Transverse colon (tissue), 4 donors: Measurements from ENCODE around the gene QSER1.
"Not testable (repeated sequence)": the region's sequence is repeated elsewhere in the genome, so short reads cannot be mapped to it uniquely, and the experiment has no call there.

Source experiments
- CTCF ChIP-seq, 5 experiments: fragments of 200-600 bp in 3 of 5; fragments of 450-650 bp in 2 of 5; sonication (generic) in 3 of 5; IDR thresholded peaks; 1 replicate in 2 of 5; 2 replicates in 3 of 5; pipeline ENCODE4 v1.5.1; 2016 to 2017; ENCODE audit warnings: antibody characterized with exemption in 5 of 5, inconsistent platforms in 3 of 5, mild to moderate bottlenecking in 2 of 5, moderate library complexity in 1 of 5
- EP300 ChIP-seq: sonication (generic); formaldehyde crosslinking; IDR thresholded peaks from one replicate; pipeline ENCODE4 v1.6.1; 2017; ENCODE audit warnings: antibody characterized with exemption, low read depth
- POLR2A ChIP-seq: fragments of 450-650 bp; IDR thresholded peaks from one replicate; pipeline ENCODE4 v1.6.1; 2016; ENCODE audit warnings: antibody characterized with exemption, mild to moderate bottlenecking, moderate library complexity
- POLR2AphosphoS5 ChIP-seq, 3 donors: sonication (generic); formaldehyde crosslinking; IDR thresholded peaks; one replicate each; pipeline ENCODE4 v1.6.1; 2016; ENCODE audit warnings: antibody characterized with exemption in 3 of 3

- TF ChIP-seq CTCF (IDR thresholded peaks at IDR 0.05); POLR2A; POLR2AphosphoS5 (IDR thresholded peaks at IDR 0.05); EP300: not testable (repeated sequence)
These were observed 79.6 kb downstream of the QSER1 start for GRCh38 chr11:32972233-32972632.
